ENCODE results near the gene ARHGAP26. TPM values are rescaled to one million over a fixed set of nuclear protein-coding genes. Genes with fewer than 3 reads are reported as not detected.

The ARHGAP26 gene
- total RNA-seq, 4 donors from 2014 or later = 11.0 to 23.3 (median 14.3) TPM

GRCh38 chr5:143024228-143024920 is 254.2 kb downstream of the ARHGAP26 start:
- no peak overlapping the region for H3K4me3 ChIP-seq (ENCODE audit: low read depth, poor library complexity, severe bottlenecking)
- no peak for DNase-seq (ENCODE audit: low spot score in 2 of 2)
- 80 to 84% methylated on average over 5 of the region's 5 CpGs for WGBS, 2 donors
- intact Hi-C loops (cut with DNase I; ENCODE audit: low total_unique reads) = no loop called here
- TF ChIP-seq CTCF (IDR thresholded peaks at IDR 0.05) (no peak), POLR2A (IDR thresholded peaks at IDR 0.05) (no peak)

- 54% methylated on average over 4 of the region's 4 CpGs for WGBS, 2 donors
- no peak overlapping the region for H3K4me3 ChIP-seq (ENCODE audit: low read depth, poor library complexity, severe bottlenecking)
- DNase-seq (ENCODE audit: low spot score in 2 of 2) = no peak
- TF ChIP-seq CTCF (IDR thresholded peaks at IDR 0.05) (no peak), POLR2A (IDR thresholded peaks at IDR 0.05) (no peak)
- intact Hi-C loops (cut with DNase I; ENCODE audit: low total_unique reads) = no loop called here
Observed at GRCh38 chr5:143025376-143025775, 255.2 kb downstream of the ARHGAP26 start.

GRCh38 chr5:143025971-143026370 is 255.8 kb downstream of the ARHGAP26 start:
- 82% methylated on average over 1 of the region's 1 CpG for WGBS, 2 donors
- intact Hi-C loops (cut with DNase I; ENCODE audit: low total_unique reads) = no loop called here
- no peak for DNase-seq (ENCODE audit: low spot score in 2 of 2)
- TF ChIP-seq CTCF (IDR thresholded peaks at IDR 0.05) (no peak), POLR2A (IDR thresholded peaks at IDR 0.05) (no peak)
- no peak overlapping the region for H3K4me3 ChIP-seq (ENCODE audit: low read depth, poor library complexity, severe bottlenecking)

GRCh38 chr5:143026380-143026779 is 256.2 kb downstream of the ARHGAP26 start:
- no peak overlapping the region for H3K4me3 ChIP-seq (ENCODE audit: low read depth, poor library complexity, severe bottlenecking)
- no peak for TF ChIP-seq POLR2A (IDR thresholded peaks at IDR 0.05)
- no peak for TF ChIP-seq CTCF (IDR thresholded peaks at IDR 0.05)
- intact Hi-C loops (cut with DNase I; ENCODE audit: low total_unique reads) = no loop called here
- 94 to 95% methylated on average over 3 of the region's 3 CpGs for WGBS, 2 donors
- no peak for DNase-seq (ENCODE audit: low spot score in 2 of 2)

GRCh38 chr5:143029293-143029692 is 259.1 kb downstream of the ARHGAP26 start:
- WGBS, 2 donors = 89 to 96% methylated on average over 4 of the region's 4 CpGs
- H3K4me3 ChIP-seq (ENCODE audit: low read depth, poor library complexity, severe bottlenecking) = no peak overlapping the region
- intact Hi-C loops (cut with DNase I; ENCODE audit: low total_unique reads) = no loop called here
- TF ChIP-seq POLR2A (IDR thresholded peaks at IDR 0.05) (no peak), CTCF (IDR thresholded peaks at IDR 0.05) (no peak)
- no peak for DNase-seq (ENCODE audit: low spot score in 2 of 2)

- WGBS, 2 donors = 76 to 81% methylated on average over 2 of the region's 2 CpGs
- H3K4me3 ChIP-seq (ENCODE audit: low read depth, poor library complexity, severe bottlenecking) = no peak overlapping the region
- intact Hi-C loops (cut with DNase I; ENCODE audit: low total_unique reads) = no loop called here
- no peak for TF ChIP-seq POLR2A (IDR thresholded peaks at IDR 0.05)
- TF ChIP-seq CTCF (IDR thresholded peaks at IDR 0.05) = no peak
- no peak for DNase-seq (ENCODE audit: low spot score in 2 of 2)
Observed at GRCh38 chr5:143030349-143030748, 260.2 kb downstream of the ARHGAP26 start.

All from lower leg skin (tissue), 4 donors.